CD4-positive, alpha-beta T cell treated with Interleukin-2 at 100 ng/mL for 4 hours (primary cell): Measurements from ENCODE around the gene STX16.

ENCODE experiments used
- DNase-seq: peaks from one replicate; pipeline ENCODE4 v3.0.0-alpha.2; 2020; ENCODE audit warnings: low spot score

STX16 gene

DNA sequence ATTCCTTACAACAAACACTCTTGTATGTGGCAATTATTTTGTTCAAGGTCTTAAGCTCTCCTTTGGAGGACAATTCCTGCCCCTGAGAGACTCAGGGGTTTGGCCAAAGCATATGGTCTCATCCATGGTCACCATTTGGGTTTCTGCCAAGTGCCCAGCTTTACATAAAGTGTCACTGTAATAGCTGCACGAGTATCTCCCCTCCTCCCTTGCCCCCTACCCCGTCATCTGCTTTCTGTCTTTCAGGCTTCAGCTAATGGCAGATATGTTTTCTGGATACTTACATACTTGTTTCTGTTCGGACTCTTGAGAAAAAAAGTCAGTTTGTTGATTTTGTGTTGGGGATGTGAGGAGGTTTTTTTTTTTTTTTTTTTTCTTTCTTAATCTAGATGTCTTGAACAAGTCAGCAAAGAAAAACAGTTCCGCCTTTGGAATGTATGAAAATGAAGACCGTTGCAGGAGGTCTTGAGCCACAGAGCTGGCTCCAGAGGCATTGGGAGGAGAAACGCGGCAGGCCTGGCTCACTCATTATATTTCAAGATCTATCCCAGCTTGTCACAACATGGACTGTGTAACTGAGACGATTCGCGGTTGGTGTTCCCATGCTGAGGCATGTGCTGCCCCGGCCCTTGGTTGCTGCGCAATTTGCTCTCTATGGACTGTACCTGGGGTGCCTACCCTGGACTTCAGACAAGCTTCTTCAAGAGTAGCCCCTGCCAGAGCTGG lies 32.6 kb upstream of the STX16 start:
- DNase-seq, result no peak

DNA sequence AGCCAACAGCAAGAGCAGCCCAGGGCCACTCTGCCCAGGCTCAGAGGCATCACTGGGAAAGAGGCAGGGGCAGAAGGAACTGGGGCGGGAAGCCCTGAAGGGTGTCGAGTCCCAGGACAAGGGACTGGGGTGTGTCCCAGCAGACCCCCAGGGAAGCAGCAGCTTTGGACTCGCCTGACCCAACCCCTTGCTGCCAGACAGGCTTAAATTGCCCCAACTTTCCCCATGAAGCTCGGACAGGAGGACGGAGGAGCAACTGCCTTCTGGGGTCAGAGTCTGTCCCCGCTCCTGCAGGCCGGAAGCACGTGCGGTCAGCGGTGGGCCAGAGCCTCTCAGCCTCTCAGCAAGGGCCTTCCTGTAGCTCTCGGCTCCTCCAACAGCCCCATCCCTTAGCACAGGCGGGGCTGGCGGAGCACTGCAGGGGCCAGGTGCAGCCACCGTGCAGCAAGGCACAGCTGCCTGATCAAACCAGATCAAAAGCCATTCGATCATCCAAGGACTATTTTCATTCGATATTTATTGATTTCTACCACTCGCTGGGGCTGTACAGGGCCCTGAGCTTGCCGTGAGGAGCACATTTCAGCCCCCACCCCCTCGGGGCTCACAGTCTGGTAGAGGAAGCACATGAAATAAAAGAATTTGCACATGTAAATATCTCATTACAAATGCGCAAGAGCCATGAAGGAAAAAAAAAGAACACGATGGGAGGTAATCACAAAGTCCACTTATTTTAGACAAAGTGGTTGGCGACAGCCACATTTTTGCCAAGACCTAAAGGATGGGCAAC lies 31.8 kb upstream of the STX16 start:
- DNase-seq, result no peak

DNA sequence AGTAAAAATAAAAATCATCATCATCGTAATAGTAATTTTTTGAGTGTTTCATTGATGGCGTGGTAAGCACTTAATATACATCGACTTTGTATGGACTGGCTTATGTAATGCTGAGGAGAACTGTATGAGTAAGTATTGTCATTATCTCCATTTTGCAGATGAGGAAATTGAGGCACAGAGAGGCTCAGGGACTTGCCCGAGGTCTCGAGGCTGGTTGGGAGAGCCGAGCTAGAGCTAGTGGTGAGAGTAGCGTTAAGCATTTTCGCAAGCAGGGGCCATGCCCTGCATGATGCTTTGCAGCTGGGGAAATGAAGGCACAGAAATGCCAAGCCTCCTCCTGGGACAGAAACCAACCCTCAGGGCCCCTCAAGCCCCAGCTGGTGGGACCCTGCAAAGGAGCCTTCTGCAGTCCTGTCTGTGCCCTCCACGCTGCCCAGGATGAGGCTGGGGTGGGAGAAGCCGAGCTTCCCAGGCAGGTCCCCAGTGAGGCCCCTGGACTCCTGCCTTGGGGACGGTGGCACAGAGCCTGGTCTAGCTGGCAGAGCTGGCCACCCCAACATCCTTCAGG lies 31.1 kb upstream of the STX16 start:
- no peak for DNase-seq

DNA sequence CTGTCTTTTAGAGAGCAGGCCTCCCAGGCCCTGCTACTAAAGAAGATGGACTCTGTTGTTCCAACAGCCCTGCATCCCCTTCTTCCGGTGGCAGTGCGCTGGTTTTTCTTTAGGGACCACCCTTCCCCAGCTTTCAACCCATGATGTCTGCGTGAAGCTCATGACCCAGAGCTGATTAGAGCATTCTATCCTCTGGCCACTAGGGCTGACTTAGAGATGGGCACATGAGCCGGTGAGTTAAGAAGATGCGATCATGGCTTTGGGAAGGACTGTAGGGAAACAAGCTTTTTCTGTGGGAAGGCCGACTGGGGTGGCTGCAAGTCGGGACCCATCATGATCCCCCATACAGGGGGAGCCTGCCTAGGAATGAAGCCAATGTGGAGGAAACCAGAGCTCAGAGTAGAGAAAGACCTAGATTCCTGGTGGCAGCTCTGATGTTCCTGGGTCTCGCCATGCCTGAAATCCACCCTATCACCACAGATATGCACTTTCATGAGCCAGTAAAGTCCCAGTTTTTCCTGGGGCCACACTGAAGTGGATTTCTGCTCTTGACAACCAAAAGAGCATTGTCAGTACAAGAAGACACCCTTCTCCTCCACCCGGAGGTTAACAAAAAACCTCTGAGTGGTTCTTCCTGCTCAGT lies 29.1 kb upstream of the STX16 start:
- no peak for DNase-seq

DNA sequence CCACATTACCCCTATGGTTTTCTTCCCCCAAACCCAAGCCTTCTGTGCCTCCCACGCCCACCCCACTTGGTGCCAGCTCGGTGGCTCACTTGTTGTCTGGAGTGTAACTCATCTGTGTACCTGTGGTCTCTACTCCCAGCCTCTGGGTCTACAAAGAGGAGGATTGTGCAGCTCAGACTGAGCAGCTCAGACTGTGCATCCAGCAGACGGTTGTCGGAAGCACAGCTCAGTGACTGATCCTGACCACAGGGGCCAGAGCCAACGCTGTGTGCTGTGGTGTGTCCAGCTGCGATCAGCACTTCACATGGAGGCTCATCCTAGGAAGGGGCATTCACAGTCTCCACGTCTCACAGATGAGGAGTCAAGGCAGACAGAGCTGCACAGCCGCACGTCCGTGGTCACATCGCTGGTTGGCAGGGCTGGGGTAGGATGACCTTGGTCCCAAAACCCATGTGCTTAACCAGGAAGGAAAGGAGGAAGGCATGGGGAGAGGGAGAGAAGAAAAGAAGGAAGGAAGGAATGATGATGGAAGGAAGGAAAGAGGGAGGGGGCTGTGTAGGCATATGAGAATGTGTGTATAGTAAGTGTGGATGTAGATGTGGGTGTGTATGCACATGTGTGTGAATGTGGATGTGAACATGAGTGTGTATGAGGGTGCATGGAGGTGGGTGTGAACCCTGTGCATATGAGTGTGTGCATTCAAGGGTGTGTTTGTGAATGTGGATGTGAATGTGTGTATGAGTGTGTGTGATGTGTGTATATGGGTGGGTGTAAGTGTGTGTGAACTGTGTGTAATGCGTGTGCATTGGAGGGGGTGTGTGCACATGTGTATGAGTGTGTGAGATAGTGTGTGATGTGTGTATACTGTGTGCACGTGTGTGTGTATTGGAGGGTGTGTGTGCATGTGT lies 28.2 kb upstream of the STX16 start:
- DNase-seq, result no peak

DNA sequence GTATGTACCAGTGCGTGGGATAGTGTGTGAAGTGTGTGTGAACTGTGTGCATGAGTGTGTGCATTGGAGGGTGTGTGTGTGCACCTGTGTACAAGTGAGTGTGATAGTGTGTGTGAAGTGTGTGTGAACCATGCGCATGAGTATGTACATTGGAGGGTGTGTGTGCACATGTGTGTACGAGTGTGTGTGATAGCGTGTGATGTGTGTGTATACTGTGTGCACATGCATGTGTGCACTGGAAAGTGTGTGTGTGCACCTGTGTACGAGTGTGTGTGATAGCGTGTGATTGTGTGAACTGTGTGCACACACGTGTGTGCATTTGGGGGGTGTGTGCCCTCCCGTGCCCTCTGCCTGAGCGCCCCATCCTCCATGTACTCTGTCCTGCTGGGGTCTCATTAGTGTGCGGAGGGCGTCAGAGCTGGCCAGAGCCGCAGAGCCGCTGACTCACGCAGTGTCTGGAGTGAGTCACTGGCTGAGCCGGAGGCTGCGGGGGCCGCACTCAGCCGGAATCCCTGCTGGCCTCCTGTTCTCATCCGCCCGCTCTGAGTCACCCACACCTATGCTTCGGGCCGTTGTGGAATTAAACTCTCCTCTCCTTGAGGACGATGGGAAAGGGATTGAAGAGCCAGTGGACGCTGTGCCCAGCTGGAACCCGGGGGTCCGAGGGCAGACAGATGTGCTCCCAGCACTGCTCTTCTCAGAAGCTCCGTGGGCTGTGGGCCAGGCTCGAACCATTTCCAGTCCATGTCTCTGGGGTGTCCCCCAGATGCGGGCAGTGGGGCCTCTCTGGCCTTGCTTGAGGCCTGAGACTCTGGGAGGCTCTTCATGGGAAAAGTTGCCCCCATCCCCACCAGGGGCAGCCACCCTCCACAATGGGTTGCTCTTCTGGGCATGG lies 27.3 kb upstream of the STX16 start:
- no peak for DNase-seq

DNA sequence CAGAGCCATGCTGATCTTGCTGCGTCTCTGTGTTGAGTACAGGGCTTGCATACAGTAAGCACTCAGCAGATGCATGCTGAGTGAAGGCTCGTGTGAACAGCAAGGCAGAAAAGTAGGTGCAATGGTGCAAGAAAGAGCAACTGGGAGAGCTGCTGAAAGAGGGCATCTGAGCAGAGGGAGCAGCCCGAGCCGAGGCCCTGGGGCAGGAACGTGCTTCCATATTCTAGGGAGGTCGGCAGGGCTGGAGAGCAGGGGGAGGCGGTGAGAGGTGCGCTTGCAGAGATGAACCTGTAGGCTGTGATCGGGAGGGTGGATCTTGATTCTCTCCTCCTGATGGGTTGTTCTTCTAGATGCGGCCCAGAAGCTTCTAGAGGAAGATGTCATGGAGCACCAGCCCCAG lies 26.4 kb upstream of the STX16 start:
- DNase-seq, result no peak

DNA sequence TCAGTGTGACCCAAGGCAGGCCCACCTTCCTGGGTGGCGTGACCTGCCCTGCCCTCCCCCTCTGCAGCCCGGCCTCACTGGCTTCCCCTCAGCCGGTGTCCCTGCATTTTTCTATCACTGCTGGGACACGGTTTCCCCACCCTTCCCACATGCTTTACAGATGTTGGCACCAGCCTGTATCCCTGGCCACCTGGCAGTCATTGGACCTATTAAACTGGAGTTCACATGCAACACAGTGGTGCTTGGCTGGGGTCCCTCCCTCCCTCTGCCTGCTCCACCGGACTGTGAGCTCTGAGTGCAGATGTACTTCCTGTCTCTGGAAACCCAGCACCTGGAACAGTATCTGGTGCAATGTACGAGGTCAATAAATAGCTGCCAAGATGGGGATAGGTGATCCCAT lies 25.5 kb upstream of the STX16 start:
- no peak for DNase-seq

DNA sequence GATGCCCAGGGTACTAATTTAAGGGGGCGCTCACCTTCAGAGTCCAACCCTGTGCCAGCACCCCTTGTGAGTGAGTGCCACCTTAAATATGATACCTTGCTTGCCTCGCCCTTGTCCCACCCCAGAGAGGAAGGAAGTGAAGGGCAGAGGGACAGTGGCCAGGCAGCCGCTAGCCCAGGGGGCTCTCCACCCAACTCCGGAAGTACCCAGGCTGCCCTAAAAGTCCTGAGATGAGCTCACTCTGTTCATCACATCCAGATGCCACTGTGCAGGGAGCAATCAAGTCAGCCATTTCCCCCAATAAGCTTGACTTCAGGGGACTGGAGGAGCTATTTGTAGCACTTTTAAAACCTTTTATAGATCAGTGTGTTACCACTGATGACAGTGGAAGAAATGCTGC lies 25.0 kb upstream of the STX16 start:
- no peak for DNase-seq

DNA sequence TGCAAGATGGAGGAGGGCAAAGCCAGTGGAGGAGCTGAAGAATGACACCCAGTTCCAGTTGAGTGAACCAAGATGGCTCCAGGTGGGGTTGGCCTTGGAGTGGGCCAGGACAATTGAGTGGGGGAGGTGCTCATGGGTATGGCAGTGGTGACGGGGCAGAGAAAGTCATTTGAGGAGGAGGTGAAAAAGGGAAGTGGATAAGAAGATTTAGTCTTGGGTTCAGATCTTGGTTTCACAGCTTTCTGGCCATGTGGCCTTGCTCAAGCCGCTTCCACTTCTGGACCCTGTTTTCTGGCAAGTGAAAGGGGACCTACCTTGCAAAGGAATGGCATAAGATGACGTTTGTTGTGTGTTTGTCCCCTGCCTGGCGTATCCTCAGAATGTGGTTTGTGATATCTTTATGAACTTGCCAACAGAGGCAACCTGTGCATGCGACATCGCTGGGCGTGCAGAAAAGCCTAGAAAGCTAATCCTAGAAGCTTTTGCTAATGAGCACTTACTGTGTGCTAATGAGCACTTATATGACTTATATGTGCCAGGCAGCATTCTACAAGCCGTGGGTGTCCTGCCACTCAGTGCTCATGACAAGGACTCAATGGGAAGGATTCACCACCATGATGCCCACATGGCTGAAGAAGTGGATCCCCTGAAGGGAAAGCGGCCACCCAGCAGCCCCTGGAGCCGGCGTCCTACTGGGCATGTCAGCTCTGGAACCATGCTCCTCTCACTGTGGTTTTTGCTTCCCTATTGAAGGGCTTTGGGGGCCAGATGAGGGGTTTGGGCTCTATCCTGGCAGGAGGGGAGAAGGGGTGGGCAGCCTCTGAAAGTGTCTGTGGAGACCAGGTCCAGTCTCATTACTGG lies 23.6 kb upstream of the STX16 start:
- no peak for DNase-seq

DNA sequence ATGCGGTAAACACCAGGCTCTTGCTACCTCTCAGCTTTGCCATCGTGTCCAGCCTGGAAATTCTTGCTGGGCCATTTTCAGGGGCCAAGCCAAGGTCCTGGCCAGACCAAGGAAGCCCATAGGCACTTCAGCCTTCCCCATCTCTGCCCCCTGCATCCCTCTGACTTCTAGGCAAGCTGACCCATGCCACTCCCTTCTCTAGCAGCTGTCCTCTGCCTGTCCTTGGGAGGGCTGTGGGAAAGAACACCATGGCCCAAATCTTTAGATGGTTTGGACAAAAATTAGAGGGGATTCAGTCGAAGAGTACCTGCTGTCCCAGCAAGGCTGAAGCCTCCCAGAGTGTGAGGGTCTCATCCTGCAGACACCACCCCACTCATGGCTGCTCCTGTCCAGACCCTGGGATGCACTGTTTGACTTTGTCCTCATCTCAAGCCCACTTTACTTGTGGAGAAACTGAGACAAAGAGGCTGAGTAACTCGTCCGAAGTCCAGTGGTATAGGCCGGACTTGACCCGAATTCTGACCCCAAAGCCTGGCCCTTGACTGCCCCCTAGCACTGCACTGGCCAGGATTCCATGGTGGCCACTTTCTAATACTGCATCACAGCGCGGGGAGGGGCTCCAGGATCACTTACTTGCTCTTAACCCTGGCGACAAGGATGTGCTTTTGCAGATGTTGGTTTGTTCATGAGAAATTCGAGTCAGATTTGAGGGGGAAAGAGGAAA lies 22.4 kb upstream of the STX16 start:
- no peak for DNase-seq

DNA sequence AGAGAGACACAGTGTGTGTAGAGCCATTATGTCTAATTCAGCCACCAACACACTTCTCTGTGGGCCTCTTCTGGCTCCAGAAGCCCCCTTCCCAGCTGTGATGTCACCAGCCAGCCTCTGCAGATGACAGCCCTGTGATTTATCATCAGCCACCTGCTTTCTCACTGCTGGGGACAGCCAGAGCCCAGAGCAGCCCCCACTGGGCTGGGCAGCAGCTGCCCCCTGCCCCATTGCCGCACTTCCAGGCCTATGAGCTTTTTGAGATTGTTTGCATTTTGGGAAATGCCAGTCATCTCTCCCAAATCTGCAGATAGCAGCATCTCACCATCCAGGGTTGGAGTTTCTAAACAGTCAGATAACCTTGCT lies 21.9 kb upstream of the STX16 start:
- no peak for DNase-seq

DNA sequence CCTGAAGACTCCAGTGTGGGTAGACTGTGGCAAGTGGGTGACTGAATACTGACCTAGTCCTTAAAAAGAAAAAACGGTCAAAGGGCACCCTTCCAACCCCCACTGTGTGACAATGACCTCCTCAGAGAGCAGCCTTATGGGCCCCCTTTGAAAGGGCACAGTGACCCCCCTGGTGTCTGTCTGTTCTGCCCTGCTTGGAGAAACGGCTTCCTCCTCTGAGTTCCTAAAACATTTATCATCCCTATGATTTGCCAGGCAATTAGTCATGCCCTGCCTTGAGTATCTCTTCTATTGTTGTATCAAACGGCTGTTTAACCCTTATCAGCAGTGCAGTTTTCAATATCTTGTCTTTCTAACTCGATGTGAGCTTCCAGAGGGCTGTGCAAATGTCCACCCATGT lies 21.0 kb upstream of the STX16 start:
- DNase-seq, result no peak

DNA sequence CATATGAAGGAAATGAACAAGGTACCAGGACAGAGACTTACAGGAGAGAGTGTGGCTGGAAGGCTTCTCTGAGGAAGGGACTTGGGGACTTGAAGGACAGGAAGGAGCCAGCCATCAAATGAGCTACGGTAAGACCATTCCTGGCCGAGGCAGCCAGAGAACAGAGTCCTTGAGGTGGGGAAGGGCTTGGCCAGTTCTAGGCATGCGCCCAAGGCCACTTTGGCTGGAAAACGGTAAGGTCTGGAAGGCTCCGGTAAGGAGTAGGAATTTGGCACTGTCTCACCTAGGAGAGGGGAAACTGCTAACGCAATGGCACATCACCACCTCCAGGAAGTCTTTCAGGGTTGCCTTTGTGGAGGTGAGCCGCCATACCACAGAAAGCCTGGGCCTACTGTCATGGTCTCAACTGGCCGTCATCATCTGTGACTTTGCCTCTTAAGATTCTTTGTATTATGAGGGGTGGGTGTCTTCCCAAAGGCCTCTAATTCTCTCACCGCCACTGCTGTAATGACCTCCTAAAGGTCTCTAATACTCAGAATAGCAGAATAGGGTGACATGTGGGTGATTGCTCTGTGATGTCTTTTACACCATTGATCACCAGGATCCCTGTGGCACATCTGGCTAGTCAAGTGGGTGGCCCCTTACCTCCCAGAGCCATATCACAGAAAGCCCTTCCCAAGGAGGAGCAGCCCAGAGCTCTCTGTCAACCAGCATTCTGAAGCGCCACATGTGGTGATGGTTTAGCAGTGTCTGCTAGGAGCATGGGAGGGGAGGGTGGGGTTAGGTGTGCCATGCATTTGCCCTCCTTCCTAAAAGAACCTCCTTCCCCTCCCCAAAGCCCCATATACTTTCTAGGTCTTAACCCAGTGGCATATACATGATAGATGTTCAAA lies 17.7 kb upstream of the STX16 start:
- DNase-seq, result no peak

DNA sequence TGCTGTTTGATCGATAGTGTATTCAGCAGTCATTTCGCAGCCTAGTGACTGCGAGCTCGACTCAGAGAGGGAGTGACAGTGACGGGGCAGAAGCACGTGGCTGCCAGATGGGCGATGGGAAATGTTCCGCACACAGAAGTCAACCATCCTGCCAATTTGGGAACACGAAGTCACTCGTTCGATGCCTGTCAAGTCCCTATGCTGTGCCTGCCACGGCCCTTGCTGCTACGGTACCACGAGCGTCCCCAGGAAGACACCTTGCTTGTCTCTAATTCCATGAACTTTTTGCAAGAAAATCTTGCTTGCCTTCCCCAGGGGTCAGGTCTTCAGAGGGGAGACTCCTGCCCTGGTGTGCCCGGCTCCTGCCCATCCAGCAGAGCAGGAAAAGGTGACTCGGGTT lies 17.0 kb upstream of the STX16 start:
- no peak for DNase-seq

DNA sequence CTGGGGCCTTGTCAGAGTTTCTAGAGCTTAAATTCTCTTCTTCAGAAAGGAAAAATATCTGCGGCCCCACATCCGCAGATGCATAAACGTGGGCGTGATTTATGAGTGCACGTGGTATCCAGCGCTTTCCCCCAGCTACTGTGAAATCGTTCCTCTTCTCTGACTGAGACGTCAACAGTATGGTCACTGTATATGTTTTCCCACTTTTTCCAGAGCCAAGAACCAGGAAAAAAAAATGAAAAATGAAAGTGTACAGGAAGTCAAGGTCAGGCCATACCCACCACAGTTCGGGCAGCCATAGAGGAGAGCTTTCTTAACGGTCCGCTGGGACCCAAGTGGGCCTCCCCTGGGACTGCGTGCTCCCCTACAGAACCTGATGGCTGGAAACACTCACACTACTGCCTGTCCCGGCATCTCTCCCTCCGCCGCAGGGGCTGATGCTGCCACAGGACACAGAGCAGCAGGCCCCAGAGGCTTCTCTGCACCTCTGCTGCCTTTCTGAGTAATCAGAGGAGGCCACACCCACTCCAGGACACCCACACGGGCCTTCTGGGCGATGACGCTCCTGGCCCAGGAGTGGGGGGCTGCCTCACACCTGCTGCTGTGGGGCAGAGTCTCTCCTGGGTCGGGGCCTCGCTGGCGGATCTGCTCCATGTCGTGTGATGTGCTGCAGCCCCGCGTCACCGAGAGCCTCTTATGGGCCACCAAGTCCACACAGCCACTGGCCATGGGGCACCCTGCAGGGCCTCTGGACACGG lies 16.4 kb upstream of the STX16 start:
- DNase-seq, result no peak

DNA sequence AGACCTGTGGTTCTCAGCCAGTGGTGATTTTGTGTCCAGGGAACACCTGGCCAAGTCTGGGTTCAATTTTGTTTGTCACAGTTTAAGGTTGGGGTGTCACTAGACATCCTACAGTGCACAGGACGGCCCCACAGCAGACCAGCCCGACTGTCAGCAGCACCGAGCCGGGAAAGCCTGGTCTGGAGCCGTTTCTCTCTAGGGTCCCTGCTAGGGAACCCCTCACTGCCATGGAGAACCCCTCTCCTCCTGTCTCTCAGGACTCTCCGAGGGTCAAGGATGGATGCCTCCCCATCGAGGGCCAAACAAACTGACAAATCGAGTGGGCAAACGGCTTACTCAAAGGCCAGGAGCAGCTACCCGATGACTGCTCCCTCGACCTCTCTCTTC lies 15.8 kb upstream of the STX16 start:
- no peak for DNase-seq
